ENCODE measurements around the gene FGF23. TPM values are rescaled to one million over a fixed set of nuclear protein-coding genes. Genes with fewer than 3 reads are reported as not detected.
A peak's percentile ranks its signal among the peaks of the same experiment; 100 is the strongest.

Gene FGF23
- not detected for total RNA-seq

GRCh38 chr12:4379405-4379804 lies at the start of gene FGF23:
Gene FGF23, minus strand, starts transcription at chr12:4379712. Its CDS starts 130 bp downstream, at chr12:4379582.
- Histone ChIP-seq H3K4me3 (no peak within 1 kb of the TSS), H3K4me1 (no peaks in the 10 kb centered on the region), H3K36me3 (no peaks in the 10 kb centered on the region), H3K27ac (no peak within 1 kb of the TSS), H3K9me3 (no peaks in the 10 kb centered on the region), H3K27me3 (no peaks in the 10 kb centered on the region)
- intact Hi-C loops (cut with DNase I; ENCODE audit: low total_unique reads), result no loop called here
- DNase-seq, result no peak
- no peak for TF ChIP-seq CTCF (IDR thresholded peaks at IDR 0.05)
- TF ChIP-seq POLR2A (IDR thresholded peaks at IDR 0.05), result no peak

- Histone ChIP-seq H3K9me3 (no peaks in the 10 kb centered on the region), H3K4me3 (no peak overlapping the region), H3K27ac (no peak overlapping the region), H3K36me3 (no peaks in the 10 kb centered on the region), H3K27me3 (no peaks in the 10 kb centered on the region), H3K4me1 (no peaks in the 10 kb centered on the region)
- no peak for DNase-seq
- intact Hi-C loops (cut with DNase I; ENCODE audit: low total_unique reads), result no loop called here
- TF ChIP-seq CTCF (IDR thresholded peaks at IDR 0.05) (no peak), POLR2A (IDR thresholded peaks at IDR 0.05) (no peak)
These were observed 44.9 kb upstream of the FGF23 start for GRCh38 chr12:4424422-4424821.

GRCh38 chr12:4423528-4424195 lies 44.1 kb upstream of the FGF23 start:
- Histone ChIP-seq H3K36me3 (no peaks in the 10 kb centered on the region), H3K9me3 (no peaks in the 10 kb centered on the region), H3K4me1 (no peaks in the 10 kb centered on the region), H3K4me3 (no peak overlapping the region), H3K27ac (no peak overlapping the region), H3K27me3 (no peaks in the 10 kb centered on the region)
- intact Hi-C loops (cut with DNase I; ENCODE audit: low total_unique reads), result no loop called here
- no peak for DNase-seq
- TF ChIP-seq POLR2A (IDR thresholded peaks at IDR 0.05) (no peak), CTCF (IDR thresholded peaks at IDR 0.05) (no peak)

- Histone ChIP-seq H3K4me3 (no peak overlapping the region), H3K9me3 (no peaks in the 10 kb centered on the region), H3K36me3 (no peaks in the 10 kb centered on the region), H3K4me1 (no peaks in the 10 kb centered on the region), H3K27ac (no peak overlapping the region), H3K27me3 (no peaks in the 10 kb centered on the region)
- DNase-seq, result no peak
- intact Hi-C loops (cut with DNase I; ENCODE audit: low total_unique reads), result no loop called here
- TF ChIP-seq POLR2A (IDR thresholded peaks at IDR 0.05), result no peak
- no peak for TF ChIP-seq CTCF (IDR thresholded peaks at IDR 0.05)
These were observed 43.5 kb upstream of the FGF23 start for GRCh38 chr12:4422985-4423384.

- no peak for DNase-seq
- intact Hi-C loops (cut with DNase I; ENCODE audit: low total_unique reads), result no loop called here
- Histone ChIP-seq H3K36me3 (no peaks in the 10 kb centered on the region), H3K4me1 (no peaks in the 10 kb centered on the region), H3K27me3 (no peaks in the 10 kb centered on the region), H3K27ac (no peak overlapping the region), H3K4me3 (no peak overlapping the region), H3K9me3 (no peaks in the 10 kb centered on the region)
- no peak for TF ChIP-seq POLR2A (IDR thresholded peaks at IDR 0.05)
- TF ChIP-seq CTCF (IDR thresholded peaks at IDR 0.05), result peak in 3 of 4 experiments; percentile 6 to 10 (median 9)
These were observed 42.1 kb upstream of the FGF23 start for GRCh38 chr12:4421590-4422031.
